AG04449 (cell line): ENCODE results near the gene ITGA5.
A peak's percentile ranks its signal among the peaks of the same experiment; 100 is the strongest.

ENCODE experiments used
- CTCF ChIA-PET: fragments of 350-600 bp; formaldehyde crosslinking; extraction: SDS; loops from one replicate; lab custom pipeline; 2021; ENCODE audit warnings: antibody characterized with exemption; lab: Yijun Ruan, JAX
- POLR2A ChIA-PET: fragments of 400-600, 350-600 bp; formaldehyde crosslinking; extraction: SDS; loops from one replicate; lab custom pipeline; 2020; ENCODE audit warnings: antibody characterized with exemption, inconsistent platforms; lab: Yijun Ruan, JAX
- DNase-seq: peaks from one replicate; pipeline ENCODE4 v3.0.0-alpha.2; 2010; ENCODE audit warnings: low read depth, low spot score
- H3K4me3 ChIP-seq: 2 replicates; pipeline ENCODE4 v1.5.1; 2011; ENCODE audit warnings: low read depth, mild to moderate bottlenecking, control low read depth, low read length
- TF ChIP-seq, protein P1 (sequence below): IDR thresholded peaks from one replicate; pipeline ENCODE4 v1.5.1; 2011; ENCODE audit warnings: mild to moderate bottlenecking, moderate library complexity, low read length, control low read depth, inconsistent platforms; ENCODE audit not compliant: insufficient read depth; ENCODE audit errors: missing control alignments

The ITGA5 gene

DNA sequence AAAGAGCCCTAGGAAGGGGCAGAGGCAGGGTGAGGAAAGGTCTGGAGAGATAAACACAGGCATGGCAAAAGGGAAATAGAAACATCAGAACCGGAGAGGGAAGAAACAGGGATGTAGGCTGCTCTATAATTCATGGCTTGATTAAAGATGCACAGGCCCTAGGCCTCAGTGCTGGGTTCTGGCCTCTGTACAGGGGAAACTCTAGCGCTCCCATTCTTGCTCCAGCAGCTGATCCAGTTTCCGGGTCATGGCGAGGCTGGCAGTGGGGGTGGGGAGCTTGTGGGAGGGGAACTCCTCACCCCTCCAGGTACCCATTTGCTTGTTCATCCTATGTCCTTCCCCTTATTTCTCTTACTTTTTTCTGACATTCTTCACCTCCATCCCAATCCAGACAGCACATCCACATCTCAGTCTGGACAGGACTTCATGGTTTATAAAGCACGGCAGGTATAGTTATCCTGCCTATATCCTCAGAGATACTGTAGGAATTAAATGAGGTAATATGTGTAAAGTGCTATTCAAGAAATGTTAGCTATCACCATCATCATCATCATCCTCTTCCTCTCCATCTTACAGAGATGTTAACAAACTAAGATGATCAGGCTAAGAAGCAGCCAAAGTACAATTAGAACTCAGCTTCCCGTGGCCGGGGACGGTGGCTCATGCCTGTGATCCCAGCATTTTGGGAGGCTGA, 46.8 kb downstream of the ITGA5 start:
- CTCF ChIA-PET = interaction anchor here (0.7 to 7.1 kb wide), 15 partner anchors 8 to 165 kb away, joined by 3 to 129 read pairs (median 6); partner anchors contain the start of genes COPZ1 and ZNF385A
- DNase-seq = no peak
- TF ChIP-seq, protein P1, sequence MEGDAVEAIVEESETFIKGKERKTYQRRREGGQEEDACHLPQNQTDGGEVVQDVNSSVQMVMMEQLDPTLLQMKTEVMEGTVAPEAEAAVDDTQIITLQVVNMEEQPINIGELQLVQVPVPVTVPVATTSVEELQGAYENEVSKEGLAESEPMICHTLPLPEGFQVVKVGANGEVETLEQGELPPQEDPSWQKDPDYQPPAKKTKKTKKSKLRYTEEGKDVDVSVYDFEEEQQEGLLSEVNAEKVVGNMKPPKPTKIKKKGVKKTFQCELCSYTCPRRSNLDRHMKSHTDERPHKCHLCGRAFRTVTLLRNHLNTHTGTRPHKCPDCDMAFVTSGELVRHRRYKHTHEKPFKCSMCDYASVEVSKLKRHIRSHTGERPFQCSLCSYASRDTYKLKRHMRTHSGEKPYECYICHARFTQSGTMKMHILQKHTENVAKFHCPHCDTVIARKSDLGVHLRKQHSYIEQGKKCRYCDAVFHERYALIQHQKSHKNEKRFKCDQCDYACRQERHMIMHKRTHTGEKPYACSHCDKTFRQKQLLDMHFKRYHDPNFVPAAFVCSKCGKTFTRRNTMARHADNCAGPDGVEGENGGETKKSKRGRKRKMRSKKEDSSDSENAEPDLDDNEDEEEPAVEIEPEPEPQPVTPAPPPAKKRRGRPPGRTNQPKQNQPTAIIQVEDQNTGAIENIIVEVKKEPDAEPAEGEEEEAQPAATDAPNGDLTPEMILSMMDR = no peak
- no peak overlapping the region for H3K4me3 ChIP-seq
- POLR2A ChIA-PET = no interaction called here

DNA sequence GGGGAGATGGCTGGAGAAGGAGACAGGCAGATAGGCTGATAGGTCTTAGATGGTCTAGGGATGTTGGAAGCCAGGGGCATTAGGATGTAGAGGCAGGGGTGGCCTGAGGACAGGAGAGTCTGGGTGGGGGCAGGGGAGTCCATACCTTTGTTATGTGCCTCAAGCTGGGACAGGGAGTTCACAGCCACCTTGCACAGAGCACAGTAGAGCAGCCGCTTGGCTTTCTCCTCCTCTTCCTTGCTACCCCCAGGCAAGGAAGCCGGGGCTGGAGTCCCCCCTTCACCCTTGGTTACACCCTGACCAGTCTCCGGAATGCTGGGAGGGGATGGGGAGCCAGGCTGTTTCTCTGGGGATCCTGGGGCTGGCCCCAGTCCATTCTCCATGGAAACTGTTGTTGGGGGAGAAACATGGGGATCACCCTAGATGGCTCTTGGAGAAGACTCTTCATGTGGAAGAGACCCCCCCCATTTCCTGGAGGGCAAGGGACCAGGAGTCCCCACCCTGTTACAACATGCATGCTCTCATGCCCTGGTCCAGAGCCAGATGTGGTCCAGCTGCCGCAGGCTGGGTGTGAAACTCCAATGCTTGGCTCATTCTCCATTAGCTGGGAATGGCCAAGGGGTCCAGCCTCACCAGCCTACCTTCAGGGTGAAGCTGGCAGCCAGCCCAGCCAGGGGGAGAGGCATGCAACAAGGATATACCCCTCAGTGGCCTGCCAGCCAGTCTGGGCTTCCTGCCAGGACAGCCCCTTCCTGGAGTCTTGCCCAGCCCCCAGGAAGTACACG, 47.5 kb downstream of the ITGA5 start:
- CTCF ChIA-PET = interaction anchor here (0.8 to 7.1 kb wide), 36 partner anchors 9 to 164 kb away, joined by 3 to 129 read pairs (median 6); partner anchors contain the start of genes CBX5, COPZ1 and ZNF385A
- POLR2A ChIA-PET = interaction anchor here (1.6 kb wide), 1 partner anchor 47 kb away, joined by 3 read pairs; the partner anchor contains the start of gene COPZ1
- no peak overlapping the region for H3K4me3 ChIP-seq
- TF ChIP-seq, protein P1 = no peak
- DNase-seq = no peak

DNA sequence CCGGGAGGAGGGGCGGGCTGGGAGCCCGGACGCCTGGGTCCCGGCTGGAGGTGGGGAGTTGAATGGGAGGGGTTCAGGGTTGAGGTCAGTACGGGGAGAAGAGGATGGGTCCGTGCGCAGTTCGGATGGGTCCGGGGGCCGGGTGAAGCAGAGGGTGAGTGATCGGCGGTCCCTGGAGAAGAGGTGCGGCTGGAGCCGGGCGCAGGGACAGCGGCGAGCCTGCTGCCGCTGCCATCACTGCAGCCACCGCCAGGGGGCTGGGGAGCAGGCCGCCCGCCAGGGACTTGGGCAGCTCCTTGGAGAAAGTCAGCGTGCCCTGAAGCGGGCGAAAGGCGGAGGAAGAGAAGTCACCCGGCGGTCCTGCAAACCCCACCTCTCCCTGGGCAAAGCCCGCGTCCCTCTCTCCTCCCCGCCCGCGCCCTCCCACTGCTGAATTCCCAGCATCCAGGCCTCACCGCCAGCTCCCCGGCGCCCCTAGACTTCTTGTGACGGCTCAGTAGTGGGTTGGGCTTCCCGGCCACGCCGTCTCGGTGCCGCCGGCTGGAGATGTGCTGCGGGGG, 48.8 kb downstream of the ITGA5 start:
- DNase-seq = peak; percentile 19
- POLR2A ChIA-PET = interaction anchor here (0.6 to 1.6 kb wide), 3 partner anchors 41 to 355 kb away, joined by 3 read pairs; partner anchors contain the start of gene COPZ1
- TF ChIP-seq, protein P1 = peak; percentile 98

DNA sequence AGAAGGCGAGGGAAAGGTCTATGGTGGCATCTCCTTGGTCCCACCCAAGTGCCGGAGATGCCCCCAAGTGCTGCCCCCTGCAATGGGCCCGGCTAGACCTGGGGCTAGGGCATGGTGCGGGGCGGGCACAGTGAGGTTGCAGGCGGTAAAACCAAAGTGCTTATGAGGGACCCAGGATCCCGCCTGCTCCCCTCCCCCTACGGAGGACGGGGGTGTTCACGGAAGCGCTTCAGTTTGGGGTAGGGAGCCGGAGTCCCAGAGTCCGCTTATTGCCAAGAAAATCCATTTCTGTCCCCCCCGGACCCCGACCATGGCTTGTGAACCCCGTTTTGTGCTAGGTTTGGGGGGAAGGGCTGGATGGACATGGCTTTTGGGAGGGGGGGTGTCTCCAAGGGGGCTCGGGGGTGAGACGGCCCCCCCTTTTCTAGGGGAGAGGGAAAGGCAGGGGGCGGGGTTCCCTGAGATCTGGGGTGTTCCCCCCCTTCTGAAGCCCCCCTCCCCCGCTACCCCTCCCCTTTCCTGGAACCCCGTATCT, 49.4 kb downstream of the ITGA5 start:
- no peak overlapping the region; the same call in 1 of the 2 replicates for H3K4me3 ChIP-seq
- TF ChIP-seq, protein P1 = no peak
- POLR2A ChIA-PET = interaction anchor here (0.6 to 1.6 kb wide), 2 partner anchors 42 to 45 kb away, joined by 3 read pairs; partner anchors contain the start of gene COPZ1
- CTCF ChIA-PET = interaction anchor here (0.7 to 7.1 kb wide), 39 partner anchors 10 to 364 kb away, joined by 3 to 129 read pairs (median 6); partner anchors contain the start of genes COPZ1 and ZNF385A
- no peak for DNase-seq

More for the DNA sequence above, 48.8 kb downstream of the ITGA5 start:
- CTCF ChIA-PET = interaction anchor here (0.7 to 7.1 kb wide), 60 partner anchors 10 to 384 kb away, joined by 3 to 129 read pairs (median 5); partner anchors contain the start of genes CBX5, COPZ1, HOXC8 and ZNF385A
- H3K4me3 ChIP-seq = peak overlapping the region; percentile 54

DNA sequence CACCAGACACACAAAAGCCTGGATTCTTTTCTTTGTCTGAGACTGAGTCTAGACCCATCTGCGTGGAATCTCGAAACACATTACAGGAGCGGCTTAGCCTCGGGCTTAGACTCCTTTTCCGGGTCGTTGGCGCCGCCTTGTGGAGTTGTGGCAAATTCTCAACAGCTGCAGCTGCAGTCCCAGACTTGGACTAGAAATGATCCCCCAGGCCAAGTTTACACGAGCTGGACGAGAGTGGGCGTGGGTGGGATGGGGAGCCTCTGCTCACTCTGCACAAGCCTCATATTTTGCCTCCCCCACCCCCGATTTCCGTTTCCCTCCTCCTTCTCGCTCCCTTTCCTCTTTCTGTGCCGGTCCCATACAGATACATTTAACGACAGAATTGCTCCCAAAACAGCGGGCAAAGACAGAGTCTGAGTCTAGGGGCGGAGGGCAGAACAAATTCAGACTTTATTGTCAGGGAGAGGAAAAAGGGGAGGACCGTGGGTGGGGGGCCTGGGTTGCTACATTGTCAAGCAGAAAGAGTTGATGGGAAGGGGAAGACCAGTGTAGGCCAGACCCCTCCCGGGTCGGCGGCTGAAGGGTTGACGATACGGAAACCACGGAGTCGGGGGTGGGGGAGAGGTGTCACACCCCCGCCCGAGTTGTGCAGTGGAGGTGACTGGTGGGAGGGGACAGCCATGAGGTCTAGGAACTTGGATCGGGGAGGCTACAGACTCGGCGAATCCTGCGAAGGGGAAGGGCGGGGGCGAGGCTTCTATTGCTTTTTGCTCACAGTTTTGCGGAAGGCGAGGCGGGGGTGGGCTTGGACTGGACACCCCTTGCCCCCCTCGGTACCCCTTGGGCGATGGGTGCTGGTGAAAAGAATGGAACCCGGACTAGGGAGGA, 50.1 kb downstream of the ITGA5 start:
- POLR2A ChIA-PET = interaction anchor here (0.5 to 1.4 kb wide), 4 partner anchors 10 to 116 kb away, joined by 3 to 4 read pairs (median 3); no protein-coding TSS in a partner anchor
- CTCF ChIA-PET = interaction anchor here (0.6 to 4.1 kb wide), 49 partner anchors 8 to 384 kb away, joined by 3 to 59 read pairs (median 5); partner anchors contain the start of genes CBX5, COPZ1, HNRNPA1 and HOXC10
- TF ChIP-seq, protein P1 = peak; percentile 85
- DNase-seq = peak; percentile 34
- H3K4me3 ChIP-seq = no peak overlapping the region
